SK-N-SH (cell line): ENCODE results near the gene EP400. TPM values are rescaled to one million over a fixed set of nuclear protein-coding genes. Genes with fewer than 3 reads are reported as not detected.

Experiments
- CTCF ChIA-PET: fragments of 300-600, 350-600 bp; formaldehyde crosslinking; extraction: SDS; loops from one replicate; lab custom pipeline; 2021; lab: Yijun Ruan, JAX
- POLR2A ChIA-PET: fragments of 350-600 bp; sonication (Branson Sonifier 250); formaldehyde crosslinking; extraction: SDS; loops from one replicate; lab custom pipeline; 2020; ENCODE audit warnings: antibody characterized with exemption, inconsistent platforms; lab: Yijun Ruan, JAX
- DNase-seq: peaks from one replicate; pipeline ENCODE4 v3.0.0; 2012
- H2AFZ ChIP-seq: fragments of 200-600 bp; sonication (generic); 2 replicates; pipeline ENCODE4 v1.8.1; 2016; ENCODE audit warnings: antibody characterized with exemption, mild to moderate bottlenecking, low read depth
- H3F3A ChIP-seq: fragments of 200-600 bp; sonication (generic); replicated peaks from 2 replicates; pipeline ENCODE3; 2016; ENCODE audit warnings: antibody characterized with exemption, mild to moderate bottlenecking; ENCODE audit not compliant: insufficient read depth
- H3K27ac ChIP-seq, 2 experiments: fragments of 200-500 bp in 1 of 2; fragments of 200-600 bp in 1 of 2; sonication (Bioruptor generic) in 1 of 2; sonication (generic), shearing (Covaris generic) in 1 of 2; 2 replicates each; pipeline versions ENCODE4 v1.5.1 to v1.6.1; 2014 to 2016; ENCODE audit warnings: low read depth in 2 of 2, inconsistent platforms in 1 of 2, low read length in 1 of 2, mild to moderate bottlenecking in 1 of 2, mixed read lengths in 1 of 2
- H3K27me3 ChIP-seq: fragments of 200-600 bp; sonication (generic), shearing (Covaris generic); 2 replicates; pipeline ENCODE4 v1.6.1; 2016; ENCODE audit warnings: mixed run types; ENCODE audit not compliant: insufficient read depth
- H3K36me3 ChIP-seq, 2 experiments: fragments of 200-500 bp in 1 of 2; fragments of 200-600 bp in 1 of 2; sonication (Bioruptor generic) in 1 of 2; sonication (generic) in 1 of 2; replicated peaks in 1 of 2; 2 replicates each; pipeline versions ENCODE3 to v1.5.1; 2014 to 2016; ENCODE audit warnings: low read length in 1 of 2, mild to moderate bottlenecking in 1 of 2; ENCODE audit not compliant: insufficient read depth in 2 of 2, control insufficient read depth in 1 of 2
- H3K4me1 ChIP-seq, 2 experiments: fragments of 200-500 bp in 1 of 2; fragments of 200-600 bp in 1 of 2; sonication (Bioruptor generic) in 1 of 2; sonication (generic), shearing (Covaris generic) in 1 of 2; 2 replicates each; pipeline versions ENCODE4 v1.5.1 to v1.6.1; 2014 to 2016; ENCODE audit warnings: low read depth in 1 of 2, low read length in 1 of 2, mixed run types in 1 of 2; ENCODE audit not compliant: insufficient read depth in 2 of 2, control insufficient read depth in 1 of 2
- H3K4me2 ChIP-seq: fragments of 200-600 bp; sonication (generic), shearing (Covaris generic); 2 replicates; pipeline ENCODE4 v1.6.1; 2017; ENCODE audit warnings: mixed run types
- H3K4me3 ChIP-seq, 2 experiments: fragments of 200-500 bp in 1 of 2; fragments of 200-600 bp in 1 of 2; sonication (Bioruptor generic) in 1 of 2; sonication (generic), shearing (Covaris generic) in 1 of 2; 2 replicates each; pipeline versions ENCODE4 v1.5.1 to v1.8.1; 2014 to 2016; ENCODE audit warnings: low read depth in 2 of 2, inconsistent platforms in 1 of 2, low read length in 1 of 2, mild to moderate bottlenecking in 1 of 2, mixed read lengths in 1 of 2, moderate library complexity in 1 of 2
- H3K79me2 ChIP-seq: fragments of 200-600 bp; sonication (generic); 2 replicates; pipeline ENCODE4 v1.8.1; 2017; ENCODE audit warnings: mild to moderate bottlenecking; ENCODE audit not compliant: insufficient read depth
- H3K9ac ChIP-seq: fragments of 200-600 bp; sonication (generic); 2 replicates; pipeline ENCODE4 v1.6.1; 2017; ENCODE audit warnings: mixed run types
- H3K9me2 ChIP-seq: fragments of 200-600 bp; sonication (generic); 2 replicates; pipeline ENCODE4 v1.6.1; 2017; ENCODE audit warnings: mixed run types
- H3K9me3 ChIP-seq: fragments of 200-600 bp; sonication (generic); 2 replicates; pipeline ENCODE4 v1.6.1; 2017; ENCODE audit warnings: mixed run types, mild to moderate bottlenecking, moderate library complexity
- H4K20me1 ChIP-seq: fragments of 200-600 bp; sonication (generic); 2 replicates; pipeline ENCODE4 v1.6.1; 2017; ENCODE audit warnings: mild to moderate bottlenecking, mixed run types; ENCODE audit not compliant: insufficient read depth
- FOXJ3 ChIP-seq: sonication (generic); formaldehyde crosslinking; IDR thresholded peaks from 2 replicates; pipeline ENCODE4 v1.5.1; 2020; ENCODE audit warnings: mild to moderate bottlenecking, missing genetic modification reagents
- FOXM1 ChIP-seq: IDR thresholded peaks from 2 replicates; pipeline ENCODE4 v1.4.0; 2012; ENCODE audit warnings: low read depth, mild to moderate bottlenecking
- JUND ChIP-seq: IDR thresholded peaks from 2 replicates; pipeline ENCODE4 v1.4.0; 2012
- POLR2AphosphoS5 ChIP-seq: IDR thresholded peaks from 2 replicates; pipeline ENCODE4 v1.6.1; 2012; ENCODE audit warnings: low read depth, low read length
- RAD21 ChIP-seq: IDR thresholded peaks from 2 replicates; pipeline ENCODE4 v1.6.1; 2012; ENCODE audit warnings: mild to moderate bottlenecking, low read length
- REST ChIP-seq: IDR thresholded peaks from 2 replicates; pipeline ENCODE4 v1.6.1; 2012; ENCODE audit warnings: mild to moderate bottlenecking, low read depth, low read length, moderate library complexity
- RFX5 ChIP-seq: IDR thresholded peaks from 2 replicates; pipeline ENCODE4 v1.6.1; 2012; ENCODE audit warnings: mild to moderate bottlenecking, improper control_type of control experiment, low read length
- SIN3A ChIP-seq: IDR thresholded peaks from 2 replicates; pipeline ENCODE4 v1.6.1; 2012; ENCODE audit warnings: low read depth, mild to moderate bottlenecking, low read length, moderate library complexity, borderline replicate concordance
- TAF1 ChIP-seq: IDR thresholded peaks from 2 replicates; pipeline ENCODE4 v1.6.1; 2012; ENCODE audit warnings: low read depth, mild to moderate bottlenecking, low read length, moderate library complexity, borderline replicate concordance
- TCF12 ChIP-seq: IDR thresholded peaks from 2 replicates; pipeline ENCODE4 v1.4.0; 2012
- TEAD4 ChIP-seq: IDR thresholded peaks from 2 replicates; pipeline ENCODE4 v1.4.0; 2012; ENCODE audit warnings: mild to moderate bottlenecking, borderline replicate concordance; ENCODE audit not compliant: insufficient read depth
- USF1 ChIP-seq: IDR thresholded peaks from 2 replicates; pipeline ENCODE4 v1.4.0; 2012; ENCODE audit warnings: low read depth, borderline replicate concordance
- USF2 ChIP-seq: fragments of 150-350 bp; IDR thresholded peaks from 2 replicates; pipeline ENCODE4 v1.6.1; 2017; ENCODE audit warnings: antibody characterized with exemption, low read length, low read depth, borderline replicate concordance
- YY1 ChIP-seq: IDR thresholded peaks from 2 replicates; pipeline ENCODE4 v1.4.0; 2012; ENCODE audit warnings: low read depth, mild to moderate bottlenecking
- WGBS: methylation state at CpG from one replicate; pipeline ENCODE4 v1.1.6; 2017; ENCODE audit warnings: low lambda C conversion rate; 5-methylcytosine and 5-hydroxymethylcytosine counted together
- polyA plus RNA-seq, 3 experiments: library from polyadenylated mRNA; depleted of rRNA; stranded (reverse); fragments of >200 nt; gene quantifications; 2 replicates each; pipeline ENCODE4 v1.2.3, GENCODE V29; 2012
- TF ChIP-seq, protein P1 (sequence below): IDR thresholded peaks from 2 replicates; pipeline ENCODE4 v1.4.0; 2012; ENCODE audit warnings: low read depth
- TF ChIP-seq, protein P2 (sequence below): fragments of 200-600 bp; sonication (generic); IDR thresholded peaks from 2 replicates; pipeline ENCODE4 v1.6.1; 2017; ENCODE audit warnings: antibody characterized with exemption, mild to moderate bottlenecking, moderate library complexity

EP400 gene
- polyA plus RNA-seq, 1 of the 3 experiments (the other 2 are of a cell fraction) = 7.0 TPM

- no peaks in the 10 kb centered on the region for H3K9me3 ChIP-seq
- no peak overlapping the region for H2AFZ ChIP-seq
- no peaks in the 10 kb centered on the region for H3K27me3 ChIP-seq
- no peak overlapping the region for H3K9ac ChIP-seq
- H3K4me2 ChIP-seq = no peak overlapping the region
- no peaks in the 10 kb centered on the region for H4K20me1 ChIP-seq
- no peaks in the 10 kb centered on the region for H3K79me2 ChIP-seq
- peaks cover 3% of the 10 kb centered on the region for H3F3A ChIP-seq
- H3K9me2 ChIP-seq = no peaks in the 10 kb centered on the region
- TF ChIP-seq FOXM1 (no peak), TCF12 (no peak), YY1 (no peak), POLR2AphosphoS5 (no peak), USF1 (no peak), FOXJ3 (no peak), RAD21 (no peak)
- TF ChIP-seq, protein P1, sequence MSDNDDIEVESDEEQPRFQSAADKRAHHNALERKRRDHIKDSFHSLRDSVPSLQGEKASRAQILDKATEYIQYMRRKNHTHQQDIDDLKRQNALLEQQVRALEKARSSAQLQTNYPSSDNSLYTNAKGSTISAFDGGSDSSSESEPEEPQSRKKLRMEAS = no peak
- H3K4me1 ChIP-seq = no peaks in the 10 kb centered on the region; a peak in 1 of 4 replicates
- WGBS = 89% methylated on average over 11 of the region's 11 CpGs
- CTCF ChIA-PET = no interaction called here
- H3K36me3 ChIP-seq = peaks cover 0 to 28% of the 10 kb centered on the region in 2 experiments
- no peak overlapping the region for H3K4me3 ChIP-seq
- no peak overlapping the region for H3K27ac ChIP-seq
- no peak for DNase-seq
- POLR2A ChIA-PET = no interaction called here
Observed at GRCh38 chr12:131923260-131923659, 26.5 kb upstream of the EP400 start.

DNA sequence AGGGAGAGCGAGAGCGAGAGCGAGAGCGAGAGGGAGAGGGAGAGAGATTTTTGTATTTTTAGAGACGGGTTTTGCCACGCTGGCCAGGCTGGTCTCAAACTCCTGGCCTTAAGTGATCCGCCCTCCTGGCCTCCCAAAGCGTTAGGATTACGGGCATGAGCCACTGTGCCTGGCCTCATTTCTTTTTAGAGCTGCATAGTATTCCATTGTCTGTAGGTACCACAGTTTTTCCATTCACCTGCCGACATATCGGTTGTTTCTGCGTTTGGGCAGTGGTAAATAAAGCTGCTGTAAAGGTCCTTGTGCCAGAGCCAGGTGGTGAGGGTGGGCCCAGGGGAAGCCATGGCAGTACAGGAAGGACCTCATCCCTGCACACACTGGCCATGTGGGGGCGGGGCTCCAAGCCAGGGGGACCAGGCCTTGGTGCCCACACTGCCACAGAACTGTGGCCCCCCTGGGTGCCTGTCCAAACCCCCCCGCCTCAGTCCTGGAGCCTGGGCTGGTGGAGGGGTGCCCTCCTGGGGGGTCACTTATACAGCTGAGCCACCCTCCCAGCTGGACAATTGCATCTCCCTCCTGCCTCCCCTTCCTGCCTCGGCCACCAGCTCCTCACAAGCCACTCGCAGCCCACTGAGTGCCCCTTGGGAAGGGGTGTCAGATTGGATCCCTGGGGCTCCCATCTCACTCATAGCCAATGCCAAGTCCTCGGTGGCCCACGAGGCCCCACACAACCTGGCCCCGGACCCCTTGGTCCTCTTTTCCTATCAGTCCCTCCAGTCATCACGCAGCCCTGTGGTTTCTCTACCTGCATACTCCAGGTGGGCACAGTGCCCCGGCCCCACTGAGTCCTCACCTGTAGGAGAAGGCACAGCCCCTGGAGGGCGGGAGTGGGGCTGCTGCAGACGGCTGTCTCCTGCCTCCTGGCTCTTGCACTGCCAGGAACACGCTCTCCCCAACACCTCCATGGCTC is 22.3 kb upstream of the EP400 start:
- WGBS = 85% methylated on average over 17 of the region's 24 CpGs
- CTCF ChIA-PET = interaction anchor here (1.1 to 2.0 kb wide), 2 partner anchors 15 to 24 kb away, joined by 3 to 12 read pairs; no protein-coding TSS in a partner anchor
- no peaks in the 10 kb centered on the region for H3K27me3 ChIP-seq
- peak; percentile 16 for DNase-seq
- H3K9ac ChIP-seq = no peak overlapping the region
- TF ChIP-seq YY1 (no peak), JUND (no peak), USF2 (no peak), TEAD4 (no peak), SIN3A (no peak), REST (no peak), RFX5 (no peak), USF1 (no peak), POLR2AphosphoS5 (no peak), TAF1 (no peak)
- TF ChIP-seq, protein P1 = no peak
- TF ChIP-seq, protein P2, sequence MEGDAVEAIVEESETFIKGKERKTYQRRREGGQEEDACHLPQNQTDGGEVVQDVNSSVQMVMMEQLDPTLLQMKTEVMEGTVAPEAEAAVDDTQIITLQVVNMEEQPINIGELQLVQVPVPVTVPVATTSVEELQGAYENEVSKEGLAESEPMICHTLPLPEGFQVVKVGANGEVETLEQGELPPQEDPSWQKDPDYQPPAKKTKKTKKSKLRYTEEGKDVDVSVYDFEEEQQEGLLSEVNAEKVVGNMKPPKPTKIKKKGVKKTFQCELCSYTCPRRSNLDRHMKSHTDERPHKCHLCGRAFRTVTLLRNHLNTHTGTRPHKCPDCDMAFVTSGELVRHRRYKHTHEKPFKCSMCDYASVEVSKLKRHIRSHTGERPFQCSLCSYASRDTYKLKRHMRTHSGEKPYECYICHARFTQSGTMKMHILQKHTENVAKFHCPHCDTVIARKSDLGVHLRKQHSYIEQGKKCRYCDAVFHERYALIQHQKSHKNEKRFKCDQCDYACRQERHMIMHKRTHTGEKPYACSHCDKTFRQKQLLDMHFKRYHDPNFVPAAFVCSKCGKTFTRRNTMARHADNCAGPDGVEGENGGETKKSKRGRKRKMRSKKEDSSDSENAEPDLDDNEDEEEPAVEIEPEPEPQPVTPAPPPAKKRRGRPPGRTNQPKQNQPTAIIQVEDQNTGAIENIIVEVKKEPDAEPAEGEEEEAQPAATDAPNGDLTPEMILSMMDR = no peak
- H3K4me2 ChIP-seq = no peak overlapping the region
- H3K36me3 ChIP-seq = peaks cover 4 to 6% of the 10 kb centered on the region in 2 experiments
- H3K9me2 ChIP-seq = no peaks in the 10 kb centered on the region
- POLR2A ChIA-PET = no interaction called here
- H3K9me3 ChIP-seq = no peaks in the 10 kb centered on the region
- no peak overlapping the region for H3K27ac ChIP-seq
- H3K79me2 ChIP-seq = peaks cover 23% of the 10 kb centered on the region
- no peak overlapping the region for H2AFZ ChIP-seq
- H4K20me1 ChIP-seq = no peaks in the 10 kb centered on the region
- no peak overlapping the region for H3K4me3 ChIP-seq
- H3F3A ChIP-seq = peaks cover 3% of the 10 kb centered on the region
- peaks cover 3 to 7% of the 10 kb centered on the region in 2 experiments; a peak in 1 of 4 replicates for H3K4me1 ChIP-seq
